Breast epithelium (tissue), 4 donors: ENCODE results near the gene RIPOR1. TPM values are rescaled to one million over a fixed set of nuclear protein-coding genes. Genes with fewer than 3 reads are reported as not detected.
A peak's percentile ranks its signal among the peaks of the same experiment; 100 is the strongest.

Source experiments
- DNase-seq, 2 donors: peaks; one replicate each; pipeline ENCODE4 v3.0.0-alpha.2; 2019; ENCODE audit warnings: low spot score in 2 of 2
- H3K27ac ChIP-seq, 2 donors: fragments of 200-600 bp; sonication (generic) in 1 of 2; one replicate each; pipeline ENCODE4 v1.5.1; 2016 to 2019; ENCODE audit warnings: mild to moderate bottlenecking in 1 of 2
- H3K27me3 ChIP-seq, 2 donors: fragments of 200-600 bp; sonication (generic) in 1 of 2; one replicate each; pipeline versions ENCODE4 v1.5.1 to v1.6.0; 2017 to 2019; ENCODE audit warnings: control low read depth in 1 of 2, mild to moderate bottlenecking in 1 of 2
- H3K36me3 ChIP-seq: fragments of 200-600 bp; one replicate; pipeline ENCODE4 v1.5.1; 2019
- H3K4me1 ChIP-seq, 2 donors: fragments of 200-600 bp; sonication (generic); one replicate each; pipeline ENCODE4 v1.5.1; 2016 to 2019; ENCODE audit warnings: control low read depth in 1 of 2
- H3K4me3 ChIP-seq, 3 donors: fragments of 200-600 bp; sonication (generic); 1 replicate in 2 of 3; 2 replicates in 1 of 3; pipeline ENCODE4 v1.5.1; 2016 to 2019; ENCODE audit warnings: mild to moderate bottlenecking in 3 of 3, moderate library complexity in 2 of 3
- H3K9me3 ChIP-seq, 2 donors: fragments of 200-600 bp; sonication (generic) in 1 of 2; one replicate each; pipeline ENCODE4 v1.5.1; 2016 to 2019; ENCODE audit warnings: control low read depth in 1 of 2
- CTCF ChIP-seq, 3 donors: fragments of 450-650 bp; IDR thresholded peaks; one replicate each; pipeline ENCODE4 v1.5.1; 2016 to 2017; ENCODE audit warnings: antibody characterized with exemption in 3 of 3, mild to moderate bottlenecking in 3 of 3, moderate library complexity in 3 of 3
- POLR2A ChIP-seq: fragments of 450-650 bp; IDR thresholded peaks from one replicate; pipeline ENCODE4 v1.6.1; 2016; ENCODE audit warnings: antibody characterized with exemption, mild to moderate bottlenecking, moderate library complexity
- POLR2AphosphoS5 ChIP-seq, 3 donors: sonication (generic); formaldehyde crosslinking; IDR thresholded peaks; one replicate each; pipeline ENCODE4 v1.6.1; 2017; ENCODE audit warnings: antibody characterized with exemption in 3 of 3
- intact Hi-C: fragments of 100-400 bp; cut with DNase I; formaldehyde crosslinking; loops from one replicate; pipeline ENCODE4 v1.15.1; 2023; ENCODE audit warnings: low total_unique reads
- total RNA-seq, 3 donors: library from RNA; depleted of rRNA; stranded (reverse); fragments of >200 nt; gene quantifications; one replicate each; pipeline ENCODE4 v1.1.0, GENCODE V29; 2016

RIPOR1 gene
- total RNA-seq, 3 donors from 2014 or later, result 32.0 to 50.5 (median 33.4) TPM

GRCh38 chr16:67551972-67552371 is 23.3 kb downstream of the RIPOR1 start:
- Histone ChIP-seq H3K4me3 (no peak overlapping the region), H3K4me1 (no peaks in the 10 kb centered on the region), H3K9me3 (no peaks in the 10 kb centered on the region), H3K36me3 (no peaks in the 10 kb centered on the region), H3K27me3 (no peaks in the 10 kb centered on the region), H3K27ac (no peak overlapping the region)
- intact Hi-C loops, result loop anchor here (2.0 kb wide), 1 partner anchor 375 kb away; no protein-coding TSS in a partner anchor
- TF ChIP-seq CTCF (IDR thresholded peaks at IDR 0.05) (no peak), POLR2AphosphoS5 (IDR thresholded peaks at IDR 0.05) (no peak), POLR2A (no peak)
- DNase-seq, result no peak

GRCh38 chr16:67552476-67552875 is 23.8 kb downstream of the RIPOR1 start:
- Histone ChIP-seq H3K4me1 (no peaks in the 10 kb centered on the region), H3K36me3 (no peaks in the 10 kb centered on the region), H3K9me3 (no peaks in the 10 kb centered on the region), H3K27me3 (no peaks in the 10 kb centered on the region), H3K4me3 (no peak overlapping the region), H3K27ac (no peak overlapping the region)
- DNase-seq, result no peak
- TF ChIP-seq POLR2A (no peak), CTCF (IDR thresholded peaks at IDR 0.05) (no peak), POLR2AphosphoS5 (IDR thresholded peaks at IDR 0.05) (no peak)
- intact Hi-C loops, result no loop called here

DNA sequence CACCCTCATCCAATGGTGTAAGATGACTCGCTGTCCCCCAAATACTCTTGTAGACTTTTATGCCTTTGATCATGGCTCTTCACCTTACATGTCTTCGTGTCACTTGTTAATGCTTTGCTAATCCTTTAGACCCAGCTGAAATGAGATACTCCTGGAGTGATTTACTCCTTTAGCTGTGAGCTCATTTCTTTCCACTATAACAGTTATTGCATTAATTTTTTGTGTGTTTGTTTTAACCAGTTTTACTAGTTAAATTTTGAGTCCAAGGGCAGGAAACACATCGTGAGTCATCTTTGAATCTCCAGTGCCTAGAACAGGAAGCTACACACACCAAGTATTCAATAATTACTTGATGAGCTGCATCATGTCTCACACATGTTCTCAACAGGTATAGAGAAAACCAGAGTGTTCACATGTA is 27.2 kb downstream of the RIPOR1 start:
- H3K4me3 ChIP-seq, result no peak overlapping the region
- no peaks in the 10 kb centered on the region for H3K4me1 ChIP-seq
- TF ChIP-seq POLR2AphosphoS5 (IDR thresholded peaks at IDR 0.05), result no peak
- TF ChIP-seq CTCF (IDR thresholded peaks at IDR 0.05), result no peak
- no peak for TF ChIP-seq POLR2A
- H3K27me3 ChIP-seq, result no peaks in the 10 kb centered on the region
- no peak for DNase-seq
- no peaks in the 10 kb centered on the region for H3K36me3 ChIP-seq
- intact Hi-C loops, result no loop called here
- no peaks in the 10 kb centered on the region for H3K9me3 ChIP-seq
- H3K27ac ChIP-seq, result peak overlapping the region in 1 of 2 donors; percentile 22

DNA sequence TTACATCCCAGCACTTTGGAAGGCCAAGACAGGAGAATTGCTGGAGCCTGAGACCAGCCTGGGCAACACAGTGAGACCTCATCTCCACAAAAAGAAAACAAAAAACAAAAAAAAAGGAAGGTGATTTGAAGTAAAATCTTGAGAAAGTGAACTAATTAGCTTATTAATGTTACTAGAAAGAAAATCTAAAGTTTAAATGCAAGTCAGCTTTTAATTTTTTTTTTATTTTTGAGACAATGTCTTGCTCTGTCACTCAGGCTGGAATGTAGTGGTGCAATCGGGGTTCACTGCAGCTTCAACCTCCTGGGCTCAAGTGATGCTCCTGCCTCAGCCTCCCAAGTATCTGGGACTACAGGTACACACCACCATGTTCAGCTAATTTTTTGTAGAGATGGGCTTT is 30.2 kb downstream of the RIPOR1 start:
- Histone ChIP-seq H3K27ac (no peak overlapping the region), H3K4me1 (no peaks in the 10 kb centered on the region), H3K27me3 (no peaks in the 10 kb centered on the region), H3K9me3 (no peaks in the 10 kb centered on the region), H3K4me3 (no peak overlapping the region), H3K36me3 (no peaks in the 10 kb centered on the region)
- no peak for DNase-seq
- TF ChIP-seq CTCF (IDR thresholded peaks at IDR 0.05), result no peak
- no peak for TF ChIP-seq POLR2A
- no peak for TF ChIP-seq POLR2AphosphoS5 (IDR thresholded peaks at IDR 0.05)
- intact Hi-C loops, result no loop called here

DNA sequence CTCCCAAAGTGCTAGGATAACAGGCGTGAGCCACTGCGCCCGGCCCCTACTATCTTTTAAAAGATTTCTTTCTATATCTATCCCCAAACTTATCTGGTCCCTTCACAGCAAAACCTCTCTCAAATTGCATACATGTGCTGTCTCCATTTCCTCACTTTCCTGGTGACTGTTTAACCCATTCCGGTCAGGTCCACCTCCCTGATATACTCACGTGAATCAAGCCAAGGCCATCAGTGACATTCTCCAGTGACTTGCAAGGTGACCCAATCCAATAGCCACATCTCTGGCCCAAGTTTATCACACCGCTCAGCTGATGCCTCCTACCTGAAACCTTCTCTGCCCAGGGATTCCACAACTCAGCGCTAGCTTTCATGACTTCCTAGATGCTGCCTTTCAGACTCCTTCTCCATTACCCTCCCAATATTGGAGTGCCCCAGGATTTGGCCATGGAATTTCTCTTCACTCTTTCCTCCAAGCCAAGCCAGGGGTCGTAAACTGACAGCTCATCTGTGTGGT is 32.3 kb downstream of the RIPOR1 start:
- intact Hi-C loops, result no loop called here
- DNase-seq, result no peak
- Histone ChIP-seq H3K4me1 (peaks cover 8% of the 10 kb centered on the region in 2 donors), H3K9me3 (no peaks in the 10 kb centered on the region), H3K36me3 (no peaks in the 10 kb centered on the region), H3K27ac (peak overlapping the region in 1 of 2 donors; percentile 97), H3K27me3 (no peaks in the 10 kb centered on the region), H3K4me3 (peak overlapping the region in 1 of 3 donors; percentile 84)
- TF ChIP-seq POLR2AphosphoS5 (IDR thresholded peaks at IDR 0.05), result no peak
- no peak for TF ChIP-seq CTCF (IDR thresholded peaks at IDR 0.05)
- TF ChIP-seq POLR2A, result no peak
